HG03342 (cell line): ENCODE measurements around the gene ANKRD11.
"Not testable (repeated sequence)": the region's sequence is repeated elsewhere in the genome, so short reads cannot be mapped to it uniquely, and the experiment has no call there.

ENCODE experiments used
- ATAC-seq: cut with Tn5 transposase; IDR thresholded peaks from one replicate; pipeline ENCODE4 v1.9.1; 2021; ENCODE audit warnings: mild to moderate bottlenecking, moderate library complexity; ENCODE audit not compliant: unreplicated experiment

ANKRD11 gene

DNA sequence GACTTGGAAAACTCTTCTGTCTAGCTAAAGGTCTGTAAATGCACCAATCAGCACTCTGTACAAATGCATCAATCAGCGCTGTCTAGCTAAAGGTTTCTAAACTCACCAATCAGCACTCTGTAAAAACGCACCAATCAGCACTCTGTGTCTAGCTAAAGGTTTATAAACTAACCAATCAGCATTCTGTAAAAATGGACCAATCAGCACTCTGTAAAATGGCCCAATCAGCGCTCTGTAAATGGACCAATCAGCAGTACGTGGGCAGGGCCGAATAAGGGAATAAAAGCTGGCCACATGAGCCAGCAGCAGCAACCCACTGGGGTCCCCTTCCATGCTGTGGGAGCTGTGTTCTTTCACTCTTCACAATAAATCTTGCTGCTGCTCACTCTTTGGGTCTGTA is 55.3 kb downstream of the ANKRD11 start:
- ATAC-seq = not testable (repeated sequence)

DNA sequence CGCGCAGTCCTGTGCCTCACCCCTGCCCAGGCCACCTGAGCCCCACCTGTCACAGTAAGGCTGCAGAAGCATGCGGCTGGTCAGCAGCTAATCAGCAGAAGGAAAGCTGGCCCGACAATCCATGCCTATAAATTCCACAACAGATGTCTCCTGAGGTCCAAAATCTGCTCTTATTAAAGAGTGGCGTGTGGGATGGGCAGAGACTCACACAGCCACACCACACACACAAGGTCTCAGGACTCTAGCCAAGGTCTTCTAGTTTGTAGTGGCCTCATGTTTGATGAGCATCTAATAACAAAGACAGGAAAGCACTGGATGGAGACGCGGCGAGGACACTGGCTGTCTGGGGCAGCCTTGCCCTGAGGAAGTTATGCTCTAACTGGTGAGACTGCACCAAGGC is 55.9 kb downstream of the ANKRD11 start:
- ATAC-seq = no peak

DNA sequence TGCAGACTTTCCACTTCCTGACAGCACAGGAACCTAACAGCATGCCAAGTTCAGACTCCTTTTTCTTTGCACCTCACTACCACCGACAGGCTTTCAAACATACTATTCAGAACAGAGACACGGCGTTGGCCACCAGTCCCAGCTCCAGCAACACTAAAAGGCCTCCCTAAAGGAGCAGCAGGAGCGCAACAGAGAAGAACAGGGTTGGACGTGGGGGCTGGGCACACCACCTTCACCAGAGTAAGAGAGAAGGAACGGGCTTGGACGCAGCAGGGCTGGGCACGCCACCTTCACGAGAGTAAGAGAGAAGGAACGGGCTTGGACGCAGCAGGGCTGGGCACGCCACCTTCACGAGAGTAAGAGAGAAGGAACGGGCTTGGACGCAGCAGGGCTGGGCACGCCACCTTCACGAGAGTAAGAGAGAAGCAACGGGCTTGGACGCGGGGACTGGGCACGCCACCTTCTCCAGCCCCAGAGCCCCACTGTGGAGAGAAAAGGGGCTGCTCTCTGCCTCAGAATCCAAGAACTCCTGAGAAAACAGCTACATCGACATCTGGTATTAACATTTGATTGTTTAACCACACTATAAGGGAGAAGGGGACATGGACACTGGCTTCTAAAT is 56.9 kb downstream of the ANKRD11 start:
- ATAC-seq = not testable (repeated sequence)

DNA sequence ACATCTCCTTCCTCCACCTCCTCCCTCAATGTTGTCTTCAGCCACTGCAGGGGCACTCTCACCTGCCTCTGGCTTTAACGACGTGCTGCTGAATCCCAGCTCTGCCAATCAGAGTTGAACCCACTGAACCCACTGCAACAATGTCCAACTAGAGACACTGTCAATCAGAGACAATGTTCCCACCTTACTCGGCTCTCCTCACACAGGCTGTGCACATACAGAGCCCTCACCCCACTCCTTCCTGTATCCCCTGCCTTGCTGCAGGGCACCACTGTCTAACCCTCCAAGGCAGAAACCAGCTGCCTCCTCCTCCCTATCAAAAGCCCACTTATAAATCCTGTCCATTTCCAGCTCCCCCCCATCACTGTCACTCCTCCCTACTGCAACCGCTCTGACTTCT is 58.7 kb downstream of the ANKRD11 start:
- no peak for ATAC-seq

DNA sequence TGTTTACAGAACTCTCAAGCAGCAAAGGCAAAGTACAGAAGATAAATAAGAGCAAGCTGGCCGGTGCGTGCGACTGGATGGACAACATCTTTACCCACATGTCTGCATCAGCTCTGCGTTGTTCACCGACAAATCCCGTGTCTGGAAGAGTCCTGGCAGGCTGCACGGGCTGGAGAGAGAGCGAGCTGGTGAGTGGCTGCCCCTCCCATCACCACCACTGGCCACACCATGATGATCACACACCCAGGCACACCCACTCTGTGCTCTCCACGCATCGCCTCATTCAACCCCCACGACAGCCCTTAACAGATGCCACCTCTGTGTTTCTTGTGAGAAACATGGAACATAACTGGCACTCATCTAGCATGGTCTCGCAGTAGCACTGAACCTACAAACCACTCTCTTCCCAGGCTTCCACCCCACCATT is 59.2 kb downstream of the ANKRD11 start:
- no peak for ATAC-seq

DNA sequence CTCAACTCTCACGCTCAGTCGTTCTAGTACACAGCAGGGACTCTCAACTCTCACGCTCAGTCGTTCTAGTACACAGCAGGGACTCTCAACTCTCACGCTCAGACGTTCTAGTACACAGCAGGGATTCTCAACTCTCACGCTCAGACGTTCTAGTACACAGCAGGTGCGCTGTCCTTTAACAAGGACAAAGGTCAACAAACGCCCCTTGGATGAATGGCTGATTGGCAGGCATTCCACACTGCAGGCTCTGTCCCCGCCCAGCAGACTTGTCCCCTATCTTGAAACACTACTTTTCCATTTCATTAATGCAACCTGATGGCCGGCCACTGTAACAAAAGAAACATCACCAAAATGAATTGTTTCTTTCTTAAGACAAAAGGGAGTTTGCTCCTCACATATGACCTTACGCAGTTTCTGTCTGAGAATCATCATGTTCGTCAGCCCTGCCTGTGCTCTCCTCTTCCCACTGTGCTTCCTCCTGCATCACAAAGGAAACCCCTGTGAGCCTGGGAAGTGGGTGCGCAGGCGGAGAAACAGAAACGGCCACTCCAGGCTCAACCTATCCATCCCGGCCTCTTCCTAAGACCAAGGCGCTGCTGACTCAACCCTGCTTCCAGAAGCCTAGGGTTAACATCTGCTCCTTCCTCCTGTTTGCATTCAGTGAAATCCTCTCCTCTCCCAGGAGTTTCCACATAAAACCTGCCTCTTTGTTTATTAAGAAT is 59.8 kb downstream of the ANKRD11 start:
- no peak for ATAC-seq

DNA sequence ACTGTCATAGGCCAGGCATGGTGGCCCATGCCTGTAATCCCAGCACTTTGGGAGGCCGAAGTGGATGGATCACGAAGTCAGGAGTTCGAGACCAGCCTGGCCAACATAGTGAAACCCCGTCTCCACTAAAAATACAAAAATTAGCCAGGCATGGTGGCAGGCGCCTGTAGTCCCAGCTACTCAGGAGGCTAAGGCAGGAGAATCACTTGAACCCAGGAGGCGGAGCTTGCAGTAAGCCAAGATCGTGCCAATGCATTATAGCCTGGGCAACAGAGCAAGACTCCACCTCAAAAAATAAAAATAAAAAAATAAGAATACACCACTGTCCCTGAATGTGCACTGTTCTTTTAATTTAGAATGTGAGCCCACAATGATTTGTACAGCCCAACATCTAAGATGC is 61.8 kb downstream of the ANKRD11 start:
- not testable (repeated sequence) for ATAC-seq

DNA sequence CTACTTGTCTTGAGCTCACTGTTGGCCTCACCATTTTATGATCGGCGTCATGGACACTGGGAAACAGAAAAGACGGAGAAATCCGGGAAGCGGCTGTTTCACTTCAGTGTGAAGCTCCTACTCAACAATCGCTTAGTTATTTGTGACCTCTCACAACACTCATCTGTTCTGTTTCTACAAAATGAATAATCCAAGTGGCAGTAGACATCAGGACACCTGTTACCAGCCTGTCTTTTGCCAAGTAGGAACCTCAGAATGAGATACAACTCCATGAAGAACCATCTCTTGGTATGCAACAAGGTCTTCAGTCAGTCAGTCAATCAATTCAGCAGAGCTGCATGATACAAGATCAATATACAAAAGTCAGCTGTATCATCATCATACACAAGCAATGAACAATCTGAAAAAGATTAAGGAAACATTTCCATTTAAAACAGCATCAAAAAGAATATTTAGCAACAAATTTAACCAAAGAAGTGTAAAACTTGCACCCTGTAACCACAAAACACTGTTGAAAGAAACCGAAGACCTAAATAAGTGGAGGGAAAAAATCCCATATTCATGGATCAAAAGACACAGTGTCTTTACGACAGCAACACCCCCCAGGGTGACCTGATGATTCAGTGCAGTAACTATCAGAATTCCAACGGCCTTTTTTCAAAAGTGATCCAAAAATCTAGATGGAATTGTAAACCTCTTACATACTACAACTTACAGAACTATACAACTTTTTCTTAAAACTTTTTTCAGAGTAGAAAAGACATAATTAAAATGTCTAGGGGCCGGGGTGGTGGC is 63.4 kb downstream of the ANKRD11 start:
- no peak for ATAC-seq

DNA sequence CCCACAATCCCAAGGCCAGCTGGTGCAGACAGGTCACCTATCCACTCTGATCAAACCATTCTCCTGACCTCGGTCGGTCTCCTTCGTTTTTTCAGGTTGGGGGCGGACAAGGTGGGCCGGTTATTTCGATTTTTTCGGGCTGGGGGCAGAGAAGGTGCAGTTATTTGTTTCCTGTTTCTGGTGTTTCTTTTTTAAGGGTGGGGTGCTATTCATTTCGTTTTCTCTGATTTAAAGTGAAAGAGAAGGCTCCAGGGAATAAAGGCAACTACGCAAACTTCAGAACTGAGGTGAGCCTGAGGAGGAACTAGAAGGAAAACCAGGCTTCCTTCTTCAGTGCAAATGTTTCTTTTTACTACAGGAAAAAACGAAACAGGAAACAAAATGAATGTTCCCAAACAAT is 64.8 kb downstream of the ANKRD11 start:
- no peak for ATAC-seq

DNA sequence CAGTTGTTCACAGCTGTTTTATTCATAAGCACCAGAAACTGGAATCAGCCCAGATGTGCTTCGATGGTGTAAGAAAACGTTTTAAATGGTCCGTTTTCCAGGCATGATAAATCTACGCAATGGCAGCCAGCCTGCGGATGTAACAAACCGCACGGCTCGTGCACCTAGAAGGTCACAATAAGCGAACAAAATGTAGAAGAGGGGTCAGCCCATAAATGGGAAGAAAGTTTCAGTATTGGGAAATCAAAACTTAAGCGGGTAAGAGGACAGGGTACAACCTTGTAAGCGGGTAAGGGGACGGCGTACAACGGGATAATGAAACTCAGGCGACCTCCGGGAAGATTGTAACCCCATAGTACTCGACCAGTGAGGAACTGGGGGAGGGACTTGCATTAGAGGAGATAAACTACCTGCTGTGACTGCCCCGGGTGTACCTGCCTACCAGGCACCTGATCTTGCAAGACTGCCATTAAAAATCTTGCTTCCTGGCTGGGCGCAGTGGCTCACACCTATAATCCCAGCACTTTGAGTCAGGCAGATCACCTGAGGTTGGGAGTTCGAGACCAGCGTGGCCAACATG is 66.6 kb downstream of the ANKRD11 start:
- no peak for ATAC-seq

DNA sequence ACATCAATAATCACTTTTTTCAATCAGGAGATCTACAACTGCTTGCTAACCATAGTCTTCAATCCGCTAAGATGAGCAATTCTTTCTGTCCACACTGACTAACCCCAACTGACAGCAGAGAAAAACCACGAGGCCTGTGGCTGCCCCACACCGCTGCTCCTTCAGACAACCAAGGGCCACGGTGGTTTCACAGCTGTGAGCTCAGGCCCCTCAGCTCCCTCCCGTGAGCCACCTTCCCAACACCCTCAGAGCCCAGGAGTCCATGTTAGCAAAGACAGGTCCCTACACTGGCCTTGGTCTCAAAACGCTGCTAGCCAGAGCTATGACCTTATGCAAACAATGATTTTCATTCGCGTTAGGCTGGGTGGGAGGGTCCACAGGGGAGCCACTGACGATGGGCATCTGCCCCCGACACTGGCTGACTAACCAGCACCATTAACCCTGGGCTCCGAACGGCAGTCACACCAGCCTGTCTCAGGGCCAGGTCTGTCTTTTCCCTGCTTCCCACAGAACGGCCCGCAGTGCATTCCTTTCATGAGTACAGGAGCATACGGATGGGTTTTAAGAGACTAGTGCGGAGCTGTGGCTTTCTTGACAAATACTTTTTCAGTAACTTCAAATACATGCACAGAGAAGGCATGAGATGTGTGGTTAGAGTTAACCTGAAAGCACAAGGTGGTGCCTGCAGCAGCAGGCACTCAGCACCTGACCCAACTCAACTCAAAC is 67.3 kb downstream of the ANKRD11 start:
- peak; percentile 51 for ATAC-seq

DNA sequence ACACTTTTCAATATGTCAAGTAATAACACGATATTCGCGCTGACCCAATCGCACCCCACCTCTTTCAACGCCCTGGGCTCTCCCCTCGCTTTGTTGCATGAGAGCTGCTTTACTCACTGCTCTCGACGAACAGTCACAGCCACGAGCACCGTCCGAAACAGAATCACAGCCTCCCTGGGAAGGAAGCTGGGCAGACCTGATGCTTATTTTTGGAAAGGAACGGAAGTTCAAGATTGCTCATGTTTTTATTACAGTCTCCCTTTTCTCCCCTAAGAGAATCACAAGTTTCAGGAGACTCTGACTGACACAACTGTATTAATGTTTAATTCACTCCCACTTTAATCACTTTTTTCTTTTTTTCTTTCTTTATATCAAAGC is 67.8 kb downstream of the ANKRD11 start:
- peak; percentile 63 for ATAC-seq

DNA sequence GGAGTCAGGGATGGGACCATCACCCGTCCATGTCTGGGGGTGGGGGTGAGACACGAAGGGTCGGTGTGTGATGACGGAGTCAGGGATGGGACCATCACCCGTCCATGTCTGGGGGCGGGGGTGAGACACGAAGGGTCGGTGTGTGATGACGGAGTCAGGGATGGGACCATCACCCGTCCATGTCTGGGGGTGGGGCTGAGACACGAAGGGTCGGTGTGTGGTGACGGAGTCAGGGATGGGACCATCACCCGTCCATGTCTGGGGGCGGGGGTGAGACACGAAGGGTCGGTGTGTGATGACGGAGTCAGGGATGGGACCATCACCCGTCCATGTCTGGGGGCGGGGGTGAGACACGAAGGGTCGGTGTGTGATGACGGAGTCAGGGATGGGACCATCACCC is 69.1 kb downstream of the ANKRD11 start:
- ATAC-seq = not testable (repeated sequence)

DNA sequence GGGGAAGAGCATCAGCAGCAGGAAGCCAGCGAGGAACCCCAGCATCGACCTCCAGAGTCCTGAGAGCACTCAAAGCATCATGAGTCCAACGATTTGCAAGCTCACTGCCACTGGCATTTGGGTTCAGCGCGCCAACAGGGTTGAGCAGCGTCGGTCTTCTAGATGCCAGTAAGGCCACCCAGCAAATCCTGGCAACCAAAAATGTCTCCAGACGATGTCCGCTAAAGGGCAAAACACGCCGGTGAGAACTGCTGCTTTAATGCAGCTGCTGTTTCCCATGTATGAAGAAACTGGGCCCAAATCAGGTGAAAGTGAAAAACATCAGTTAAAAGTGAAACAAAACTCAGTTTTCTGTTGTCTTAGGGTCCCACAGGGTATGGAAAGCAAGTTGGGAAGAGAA is 70.2 kb downstream of the ANKRD11 start:
- ATAC-seq = no peak

DNA sequence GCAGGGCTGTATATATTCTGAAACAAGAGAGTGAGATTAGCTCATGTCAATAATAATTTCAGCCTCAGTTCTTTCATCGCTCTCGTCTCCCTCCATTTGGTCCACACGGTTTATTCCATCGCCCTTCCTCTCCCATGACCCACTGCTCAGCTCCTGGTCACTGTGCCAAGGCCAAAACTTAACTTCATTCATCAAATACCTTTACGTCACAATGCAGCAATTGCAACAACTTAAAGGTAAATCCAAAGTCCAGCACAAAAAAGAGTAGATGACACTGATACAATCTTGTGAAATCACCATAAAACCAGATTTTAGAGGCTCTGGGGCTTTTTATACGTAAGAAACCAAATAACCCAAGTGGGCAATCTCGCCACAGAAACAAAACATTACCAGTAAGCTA is 72.0 kb downstream of the ANKRD11 start:
- ATAC-seq = no peak

DNA sequence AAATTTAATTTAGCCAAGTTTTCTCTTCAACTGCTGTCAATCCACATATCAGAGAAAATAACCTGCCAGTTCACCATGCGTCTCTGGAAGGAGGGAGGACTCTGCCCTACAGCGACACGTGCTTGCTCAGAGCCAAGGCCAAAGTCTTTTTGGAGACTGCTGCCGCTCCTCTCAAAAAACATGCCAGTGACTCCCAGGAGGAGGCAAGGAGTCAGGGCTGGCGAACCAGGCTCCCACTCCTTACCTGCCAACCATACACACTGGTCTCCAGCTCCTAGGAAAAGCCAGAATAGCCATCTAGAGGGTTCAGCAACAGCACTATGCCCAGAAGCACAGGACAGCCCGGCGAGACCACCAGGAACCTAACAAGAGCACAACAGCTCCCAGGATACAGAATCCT is 73.0 kb downstream of the ANKRD11 start:
- no peak for ATAC-seq

DNA sequence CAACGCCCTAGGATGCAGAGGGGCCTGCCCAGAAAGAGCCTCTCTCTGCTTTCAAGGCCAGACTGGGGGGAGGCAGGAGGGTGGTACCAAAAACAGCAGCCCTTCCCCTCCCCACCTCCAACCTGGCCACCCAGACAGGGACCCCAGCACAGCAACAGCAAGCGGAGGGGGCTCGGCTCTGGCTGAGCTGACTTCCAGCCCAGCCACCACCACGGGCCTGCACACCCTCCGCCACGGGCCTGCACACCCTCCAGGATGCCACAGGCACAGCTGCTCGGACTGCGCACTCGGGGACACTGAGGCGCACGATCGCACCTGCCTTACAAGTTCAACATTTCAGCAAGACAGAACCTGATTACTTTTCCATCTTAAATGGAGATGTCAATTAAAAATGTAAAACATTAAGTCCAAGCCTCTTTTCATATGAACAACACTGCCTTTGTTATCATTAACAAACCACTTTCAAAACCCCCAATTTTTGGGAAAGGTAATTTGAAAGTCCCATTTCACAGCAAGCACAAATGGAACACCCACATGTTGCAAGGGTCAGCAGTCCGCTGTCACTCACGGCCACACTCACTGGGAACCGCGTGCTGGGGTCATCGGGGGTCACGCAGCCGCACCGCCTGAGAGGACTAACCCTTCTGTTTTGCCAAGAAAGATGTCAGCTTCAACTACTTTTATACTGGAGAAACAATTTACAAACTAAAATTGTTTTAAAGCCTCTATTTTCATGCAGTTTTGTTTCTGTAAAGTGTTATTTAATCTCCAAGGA is 76.4 kb downstream of the ANKRD11 start:
- ATAC-seq = no peak

DNA sequence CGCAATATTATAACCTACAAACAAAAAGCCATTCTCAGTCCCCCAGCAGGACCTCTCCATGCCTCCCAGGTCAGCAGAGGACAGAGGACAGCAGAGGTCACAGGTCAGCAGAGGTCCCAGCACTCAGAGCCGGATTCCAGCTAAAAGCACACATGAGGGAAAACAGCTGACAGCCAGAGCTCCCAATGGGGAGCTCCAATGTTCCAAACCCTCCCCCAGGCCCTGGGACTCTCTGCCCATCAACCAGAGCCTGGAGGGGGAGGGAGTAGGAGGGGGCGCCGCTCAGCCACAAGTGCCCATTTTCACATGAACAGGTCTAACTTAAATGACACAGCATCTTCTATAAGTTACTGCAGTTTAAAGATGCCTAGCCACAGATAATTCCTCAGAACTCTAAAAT is 77.5 kb downstream of the ANKRD11 start:
- ATAC-seq = no peak

DNA sequence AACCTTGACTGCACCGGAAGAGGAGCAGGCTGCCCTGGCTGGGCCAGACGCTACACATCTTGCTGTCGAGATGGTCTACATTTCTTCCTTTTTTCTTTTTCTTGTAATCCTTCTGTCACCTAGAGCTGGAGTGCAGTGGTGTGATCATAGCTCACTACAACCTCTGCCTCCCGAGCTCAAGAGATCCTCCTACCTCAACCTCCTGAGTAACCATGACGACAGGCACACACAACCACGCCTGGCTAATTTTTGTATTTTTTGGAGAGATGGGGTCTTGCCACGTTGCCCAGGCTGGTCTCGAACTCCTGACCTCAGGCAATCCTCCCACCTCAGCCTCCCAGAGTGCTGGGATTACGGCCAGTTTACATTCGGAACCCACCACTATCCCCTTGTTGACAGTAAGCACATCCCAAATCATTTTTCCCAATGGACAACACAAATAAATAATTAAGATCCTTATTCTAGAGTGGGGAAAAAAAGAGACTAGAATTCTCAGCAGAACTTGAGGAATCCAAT is 79.0 kb downstream of the ANKRD11 start:
- no peak for ATAC-seq

DNA sequence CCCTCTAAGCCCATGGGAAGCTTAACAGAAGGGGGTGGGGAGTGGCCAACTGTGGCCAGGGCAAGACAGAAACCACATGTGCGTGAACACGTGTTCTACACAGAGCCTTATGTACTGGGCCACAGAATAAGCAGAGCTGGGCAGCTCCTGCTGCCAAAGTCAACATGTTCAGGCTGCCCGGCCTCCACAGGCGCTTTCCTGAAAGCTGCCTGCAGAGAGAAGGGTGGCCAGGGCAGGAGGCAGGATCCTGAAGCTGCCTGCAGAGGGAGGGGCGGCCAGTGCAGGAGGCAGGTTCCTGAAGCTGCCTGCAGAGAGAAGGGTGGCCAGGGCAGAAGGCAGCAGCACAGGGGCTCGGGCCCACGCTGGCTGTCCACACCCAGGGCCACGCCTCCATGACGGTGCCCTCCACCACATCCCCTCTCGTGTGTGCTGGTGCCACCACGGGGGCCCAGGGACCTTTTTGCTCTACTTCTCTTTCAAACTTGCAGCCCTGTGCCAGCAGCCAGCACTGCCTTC is 79.5 kb downstream of the ANKRD11 start:
- ATAC-seq = no peak
